Left lung (tissue), 10 donors: ENCODE data around the gene FAM240B. TPM values are rescaled to one million over a fixed set of nuclear protein-coding genes. Genes with fewer than 3 reads are reported as not detected.

Experiments used
- ATAC-seq: fragments of 200-7000 bp; cut with Tn5 transposase; one replicate; pipeline ENCODE4 v1.9.1; 2020; ENCODE audit warnings: moderate library complexity
- DNase-seq, 4 donors: peaks; one replicate each; pipeline ENCODE4 v3.0.0-alpha.2; 2013 to 2020
- H3K27ac ChIP-seq, 2 donors: fragments of 200-600 bp; sonication (generic) in 1 of 2; one replicate each; pipeline versions ENCODE4 v1.5.0 to v1.8.0; 2020 to 2021
- H3K27me3 ChIP-seq, 2 donors: fragments of 200-600 bp; sonication (generic) in 1 of 2; one replicate each; pipeline versions ENCODE4 v1.5.0 to v1.8.0; 2020 to 2021
- H3K36me3 ChIP-seq, 2 donors: fragments of 200-600 bp; sonication (generic) in 1 of 2; one replicate each; pipeline versions ENCODE4 v1.5.0 to v1.8.0; 2020 to 2021
- H3K4me1 ChIP-seq, 2 donors: fragments of 200-600 bp; one replicate each; pipeline ENCODE4 v1.8.0; 2021
- H3K4me3 ChIP-seq, 2 donors: fragments of 200-600 bp; sonication (generic) in 1 of 2; one replicate each; pipeline versions ENCODE4 v1.5.0 to v1.8.0; 2020 to 2021; ENCODE audit warnings: mild to moderate bottlenecking in 1 of 2
- H3K9me3 ChIP-seq, 2 donors: fragments of 200-600 bp; sonication (generic) in 1 of 2; one replicate each; pipeline versions ENCODE4 v1.5.0 to v1.8.0; 2020 to 2021
- CTCF ChIP-seq, 2 donors: fragments of 200-600 bp; sonication (generic) in 1 of 2; IDR thresholded peaks; one replicate each; pipeline versions ENCODE4 v1.5.0 to v1.8.0; 2021; ENCODE audit warnings: antibody characterized with exemption in 2 of 2
- intact Hi-C, 2 donors: fragments of 100-400 bp; cut with DNase I; formaldehyde crosslinking; loops; one replicate each; pipeline versions ENCODE4 v1.11.2 to v1.14.2; 2022
- polyA plus RNA-seq, 6 donors: library from polyadenylated mRNA; unstranded; fragments of 120-200 nt; gene quantifications; one replicate each; pipeline ENCODE4 v1.2.1, GENCODE V29; 2013; ENCODE audit not compliant: insufficient read length in 6 of 6
- total RNA-seq, 2 donors: library from RNA; stranded (reverse); fragmentation: NEBNext Ultra II Directional; extraction: Animal tissue kit (Norgen Biotek cat#: 25700); gene quantifications; one replicate each; pipeline ENCODE4 v1.2.1, GENCODE V29; 2021
- donor health status: DM: no; HTN: yes; CAD: no.
- donor health status: DM: no; HTN: no; CAD: no.

The FAM240B gene
- total and polyA plus RNA-seq, 8 donors: 0.17 to 0.24 TPM; not detected in 6

DNA sequence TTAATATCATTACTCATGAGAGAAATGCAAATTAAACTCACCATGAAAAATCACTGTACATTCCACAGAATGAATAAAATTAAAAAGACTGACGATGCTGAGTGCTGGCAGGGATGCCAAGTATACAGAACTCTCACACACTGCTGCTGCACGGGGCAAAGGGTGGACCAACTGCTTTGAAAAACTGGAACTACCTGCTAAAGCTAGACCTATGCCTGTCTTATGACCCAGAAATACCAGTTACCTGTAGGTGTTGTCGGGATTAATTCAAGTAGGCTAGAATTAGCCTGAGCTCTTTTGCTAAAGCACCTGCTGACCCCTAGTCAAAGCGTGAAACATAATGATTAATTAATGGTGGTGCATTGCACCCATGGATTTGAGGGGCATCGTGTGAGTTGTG, 63.0 kb downstream of the FAM240B start:
- ATAC-seq (no peak), DNase-seq (no peak)
- Histone ChIP-seq H3K27me3 (peaks cover 0 to 36% of the 10 kb centered on the region in 2 donors), H3K9me3 (no peaks in the 10 kb centered on the region), H3K36me3 (no peaks in the 10 kb centered on the region), H3K27ac (no peak overlapping the region), H3K4me1 (no peaks in the 10 kb centered on the region), H3K4me3 (no peak overlapping the region)
- intact Hi-C loops: no loop called here
- TF ChIP-seq CTCF (IDR thresholded peaks at IDR 0.05): no peak

GRCh38 chr9:38652486-38652885, 67.4 kb downstream of the FAM240B start:
- H3K4me3 ChIP-seq: no peak overlapping the region
- H3K27me3 ChIP-seq: peaks cover 0 to 28% of the 10 kb centered on the region in 2 donors
- no peaks in the 10 kb centered on the region for H3K4me1 ChIP-seq
- no peak for TF ChIP-seq CTCF (IDR thresholded peaks at IDR 0.05)
- no peaks in the 10 kb centered on the region for H3K9me3 ChIP-seq
- H3K27ac ChIP-seq: no peak overlapping the region
- intact Hi-C loops: no loop called here
- H3K36me3 ChIP-seq: no peaks in the 10 kb centered on the region
- no peak for DNase-seq
- ATAC-seq: no peak

DNA sequence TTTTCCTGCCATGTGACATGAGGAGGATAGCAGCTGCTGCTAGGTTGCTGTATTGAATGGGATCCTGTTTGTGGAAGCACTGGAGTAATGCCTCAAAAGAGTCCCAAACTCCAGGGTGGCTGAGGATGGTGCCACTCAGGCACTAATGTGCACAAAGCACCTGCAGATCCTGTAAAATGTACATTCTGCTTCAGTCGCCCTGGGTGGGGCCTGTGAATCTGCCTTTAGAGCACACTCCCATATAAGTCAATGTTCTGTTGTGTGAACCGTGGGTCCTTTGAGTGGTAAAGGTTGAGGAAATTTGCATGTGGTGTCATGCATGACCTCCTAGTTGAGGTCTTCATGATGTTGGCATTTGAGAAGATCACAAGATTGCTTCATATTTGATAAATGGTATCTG, 67.9 kb downstream of the FAM240B start:
- no peak for ATAC-seq
- no peak for TF ChIP-seq CTCF (IDR thresholded peaks at IDR 0.05)
- H3K27ac ChIP-seq: no peak overlapping the region
- no peaks in the 10 kb centered on the region for H3K4me1 ChIP-seq
- intact Hi-C loops: no loop called here
- H3K9me3 ChIP-seq: no peaks in the 10 kb centered on the region
- no peaks in the 10 kb centered on the region for H3K36me3 ChIP-seq
- H3K4me3 ChIP-seq: no peak overlapping the region
- peaks cover 0 to 24% of the 10 kb centered on the region in 2 donors for H3K27me3 ChIP-seq
- no peak for DNase-seq

DNA sequence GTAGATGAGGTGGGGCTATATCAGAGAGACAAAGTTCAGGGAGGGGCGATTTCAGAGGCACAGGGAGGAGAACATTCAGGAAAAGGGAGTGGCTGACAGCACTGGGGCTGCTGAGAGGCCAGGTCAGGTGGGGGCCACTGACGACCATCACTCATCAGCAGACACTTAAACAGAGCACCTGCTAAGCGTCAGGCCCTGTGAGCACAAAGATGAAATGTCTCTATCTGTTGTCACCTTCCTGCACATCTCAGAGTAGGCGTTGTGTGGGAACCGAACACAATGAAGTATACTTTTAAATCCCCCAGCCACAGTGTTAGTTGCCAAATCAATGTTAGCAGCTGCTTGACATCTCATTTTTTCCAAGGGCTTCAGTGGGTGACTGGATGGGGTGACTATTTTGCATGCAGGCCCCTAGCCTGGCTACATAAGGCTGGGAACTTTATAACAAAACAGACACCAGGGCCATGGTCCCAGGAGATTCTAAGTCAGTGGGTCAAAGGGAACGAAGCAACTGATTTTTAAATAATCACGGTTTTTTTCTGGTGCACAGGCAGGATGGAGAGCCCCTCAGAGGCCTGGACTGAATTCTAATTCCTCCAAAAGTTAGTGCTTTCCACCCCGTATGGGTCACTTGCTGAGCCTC, 68.4 kb downstream of the FAM240B start:
- TF ChIP-seq CTCF (IDR thresholded peaks at IDR 0.05): no peak
- no peak overlapping the region for H3K27ac ChIP-seq
- ATAC-seq (no peak), DNase-seq (no peak)
- no peaks in the 10 kb centered on the region for H3K4me1 ChIP-seq
- no peak overlapping the region for H3K4me3 ChIP-seq
- peaks cover 0 to 19% of the 10 kb centered on the region in 2 donors for H3K27me3 ChIP-seq
- intact Hi-C loops: no loop called here
- no peaks in the 10 kb centered on the region for H3K9me3 ChIP-seq
- no peaks in the 10 kb centered on the region for H3K36me3 ChIP-seq

DNA sequence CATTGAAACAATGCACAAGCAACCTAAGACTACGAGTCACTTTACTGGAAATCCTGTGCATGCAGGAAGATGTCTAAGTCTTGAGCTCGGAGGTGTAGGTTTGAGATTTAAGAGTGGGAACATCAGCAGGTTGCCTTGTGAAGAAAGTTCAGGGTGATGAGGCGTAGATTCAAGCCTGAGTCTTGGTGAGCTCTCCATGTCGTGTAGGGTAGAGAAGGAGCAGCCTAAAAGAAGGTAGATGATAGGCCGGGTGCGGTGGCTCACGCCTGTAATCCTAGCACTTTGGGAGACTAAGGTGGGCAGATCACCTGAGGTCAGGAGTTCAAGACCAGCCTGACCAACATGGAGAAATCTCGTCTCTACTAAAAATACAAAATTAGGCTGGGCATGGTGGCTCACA, 69.4 kb downstream of the FAM240B start:
- no peaks in the 10 kb centered on the region for H3K36me3 ChIP-seq
- no peak for TF ChIP-seq CTCF (IDR thresholded peaks at IDR 0.05)
- H3K4me1 ChIP-seq: no peaks in the 10 kb centered on the region
- peaks cover 0 to 16% of the 10 kb centered on the region in 2 donors for H3K27me3 ChIP-seq
- intact Hi-C loops: no loop called here
- H3K4me3 ChIP-seq: no peak overlapping the region
- H3K9me3 ChIP-seq: no peaks in the 10 kb centered on the region
- ATAC-seq (no peak), DNase-seq (no peak)
- H3K27ac ChIP-seq: no peak overlapping the region
